Right renal cortex interstitium (tissue), 3 donors: ENCODE results near the gene SEC16A. TPM values are rescaled to one million over a fixed set of nuclear protein-coding genes. Genes with fewer than 3 reads are reported as not detected.

Source experiments
- polyA plus RNA-seq, 3 donors: library from polyadenylated mRNA; unstranded; fragments of 120-200 nt; gene quantifications; one replicate each; pipeline ENCODE4 v1.2.1, GENCODE V29; 2013; ENCODE audit not compliant: insufficient read length in 3 of 3

Gene SEC16A
- polyA plus RNA-seq, 3 donors: 48.7 to 58.0 (median 56.8) TPM

Other genes starting within 250 kb of the SEC16A start
- gene QSOX2, start 237.2 kb downstream of the SEC16A start, polyA plus RNA-seq: 10 to 100 TPM; 13.9 to 18.8 (median 14.2) TPM
- 1 to 10 TPM; 1.3 to 1.7 (median 1.4) TPM for gene CCDC187, start 178.9 kb downstream of the SEC16A start, polyA plus RNA-seq
- gene GPSM1, start 155.5 kb downstream of the SEC16A start, polyA plus RNA-seq: 10 to 100 TPM; 22.2 to 22.9 (median 22.7) TPM
- gene DNLZ, start 119.3 kb downstream of the SEC16A start, polyA plus RNA-seq: 10 to 100 TPM in 1 of 3 donors, 1 to 10 TPM in 2; 3.2 to 16.1 (median 4.8) TPM
- 1 to 10 TPM; 1.5 to 1.7 (median 1.7) TPM for gene CARD9, start 109.4 kb downstream of the SEC16A start, polyA plus RNA-seq
- 10 to 100 TPM in 1 of 3 donors, 1 to 10 TPM in 2; 9.5 to 12.1 (median 9.7) TPM for gene SNAPC4, start 82.9 kb downstream of the SEC16A start, polyA plus RNA-seq
- gene ENTR1, start 72.4 kb downstream of the SEC16A start, polyA plus RNA-seq: 10 to 100 TPM; 37.6 to 46.7 (median 40.7) TPM
- 10 to 100 TPM; 66.9 to 70.7 (median 69.3) TPM for gene PMPCA, start 72.4 kb downstream of the SEC16A start, polyA plus RNA-seq
- gene INPP5E, start 43.2 kb downstream of the SEC16A start, polyA plus RNA-seq: 10 to 100 TPM in 2 of 3 donors, 1 to 10 TPM in 1; 9.7 to 11.0 (median 10.7) TPM
- gene NOTCH1, start 63.0 kb upstream of the SEC16A start, polyA plus RNA-seq: 10 to 100 TPM; 21.0 to 24.5 (median 22.3) TPM
- gene EGFL7, start 179.9 kb upstream of the SEC16A start, polyA plus RNA-seq: 10 to 100 TPM; 42.9 to 51.6 (median 48.2) TPM
- gene AGPAT2, start 204.4 kb upstream of the SEC16A start, polyA plus RNA-seq: 10 to 100 TPM; 33.7 to 40.3 (median 34.5) TPM
- gene DIPK1B, start 229.5 kb upstream of the SEC16A start, polyA plus RNA-seq: 10 to 100 TPM; 25.9 to 31.9 (median 27.3) TPM